Measurements from ENCODE around the gene RNF175. TPM values are rescaled to one million over a fixed set of nuclear protein-coding genes. Genes with fewer than 3 reads are reported as not detected.

The RNF175 gene
- total RNA-seq, 1 donor from 2014 or later = 2.0 TPM

GRCh38 chr4:153788051-153788412 lies 28.2 kb upstream of the RNF175 start:
- no peaks in the 10 kb centered on the region for H3K36me3 ChIP-seq (ENCODE audit: control insufficient read depth, insufficient read depth, low read length)

DNA sequence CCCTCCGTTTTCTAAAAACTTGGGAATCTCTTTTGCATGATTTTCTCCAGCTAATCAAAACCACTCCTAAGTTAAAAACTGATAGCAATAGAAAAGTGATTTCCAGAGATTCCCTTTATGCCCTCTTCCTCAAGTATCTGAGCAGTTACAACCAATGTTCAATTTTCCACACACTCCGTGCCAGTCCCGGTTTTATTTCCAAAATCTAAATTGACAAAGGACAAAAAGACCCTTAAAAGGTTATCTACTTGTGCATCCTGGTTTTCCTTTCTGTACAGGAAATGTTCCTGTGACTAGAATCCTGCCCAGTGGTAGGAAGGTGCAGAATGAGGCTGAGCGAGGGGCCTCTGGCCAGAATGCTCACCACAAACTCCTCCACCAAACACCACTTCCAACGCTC lies 27.8 kb upstream of the RNF175 start:
- Histone ChIP-seq H3K36me3 (ENCODE audit: control insufficient read depth, insufficient read depth, low read length) (no peaks in the 10 kb centered on the region), H3K4me3 (ENCODE audit: low read depth, low read length) (no peak overlapping the region), H3K27me3 (ENCODE audit: control insufficient read depth, insufficient read depth, low read length) (peaks cover 68% of the 10 kb centered on the region)
- no peak for DNase-seq (ENCODE audit: low read depth)
- TF ChIP-seq CTCF (IDR thresholded peaks at IDR 0.05; ENCODE audit: insufficient read depth, low read length, poor library complexity, severe bottlenecking) = no peak

More at GRCh38 chr4:153788051-153788412, 28.2 kb upstream of the RNF175 start:
- no peak overlapping the region for H3K4me3 ChIP-seq (ENCODE audit: low read depth, low read length)
- no peak for TF ChIP-seq CTCF (IDR thresholded peaks at IDR 0.05; ENCODE audit: insufficient read depth, low read length, poor library complexity, severe bottlenecking)
- DNase-seq (ENCODE audit: low read depth) = no peak
- H3K27me3 ChIP-seq (ENCODE audit: control insufficient read depth, insufficient read depth, low read length) = peaks cover 73% of the 10 kb centered on the region

DNA sequence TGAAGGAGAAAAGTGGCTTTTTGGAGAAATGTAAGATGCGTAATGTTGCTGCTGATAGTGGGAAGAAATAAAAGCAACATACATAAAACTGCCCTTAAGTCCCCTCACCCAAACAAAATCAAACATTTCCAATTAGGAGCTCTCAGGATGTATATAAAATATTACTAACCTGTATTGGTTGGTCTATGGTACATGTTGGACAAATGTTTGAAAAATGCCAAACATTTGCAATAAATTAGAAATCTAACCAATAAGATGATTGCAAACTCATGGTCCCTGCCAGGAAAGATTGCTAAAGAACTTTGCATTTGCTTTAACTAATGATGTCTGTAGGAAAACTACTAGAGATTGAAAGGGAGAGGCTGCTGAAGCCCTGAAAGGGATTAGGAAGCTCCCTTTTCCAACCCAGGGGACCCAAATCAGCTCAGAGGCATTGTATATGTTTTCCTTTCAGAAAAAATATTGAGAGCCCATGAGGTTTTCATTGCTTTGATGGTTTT lies 27.3 kb upstream of the RNF175 start:
- Histone ChIP-seq H3K36me3 (ENCODE audit: control insufficient read depth, insufficient read depth, low read length) (no peaks in the 10 kb centered on the region), H3K27me3 (ENCODE audit: control insufficient read depth, insufficient read depth, low read length) (peaks cover 64% of the 10 kb centered on the region), H3K4me3 (ENCODE audit: low read depth, low read length) (no peak overlapping the region)
- TF ChIP-seq CTCF (IDR thresholded peaks at IDR 0.05; ENCODE audit: insufficient read depth, low read length, poor library complexity, severe bottlenecking) = no peak
- DNase-seq (ENCODE audit: low read depth) = no peak

GRCh38 chr4:153785910-153786721 lies 26.3 kb upstream of the RNF175 start:
- H3K27me3 ChIP-seq (ENCODE audit: control insufficient read depth, insufficient read depth, low read length) = peaks cover 54% of the 10 kb centered on the region
- peak; percentile 56 for TF ChIP-seq CTCF (IDR thresholded peaks at IDR 0.05; ENCODE audit: insufficient read depth, low read length, poor library complexity, severe bottlenecking)
- DNase-seq (ENCODE audit: low read depth) = no peak
- H3K36me3 ChIP-seq (ENCODE audit: control insufficient read depth, insufficient read depth, low read length) = no peaks in the 10 kb centered on the region
- no peak overlapping the region for H3K4me3 ChIP-seq (ENCODE audit: low read depth, low read length)

- Histone ChIP-seq H3K36me3 (ENCODE audit: control insufficient read depth, insufficient read depth, low read length) (no peaks in the 10 kb centered on the region), H3K4me3 (ENCODE audit: low read depth, low read length) (no peak overlapping the region), H3K27me3 (ENCODE audit: control insufficient read depth, insufficient read depth, low read length) (peaks cover 35% of the 10 kb centered on the region)
- DNase-seq (ENCODE audit: low read depth) = no peak
- TF ChIP-seq CTCF (IDR thresholded peaks at IDR 0.05; ENCODE audit: insufficient read depth, low read length, poor library complexity, severe bottlenecking) = no peak
Observed at GRCh38 chr4:153784166-153784699, 24.4 kb upstream of the RNF175 start.
